Endodermal cell (in vitro differentiated cells): ENCODE results near the gene METTL27. TPM values are rescaled to one million over a fixed set of nuclear protein-coding genes. Genes with fewer than 3 reads are reported as not detected.
A peak's percentile ranks its signal among the peaks of the same experiment; 100 is the strongest.

ENCODE experiments used
- DNase-seq: peaks from one replicate; pipeline ENCODE4 v3.0.0-alpha.2; 2017
- H3K27ac ChIP-seq: 2 replicates; pipeline ENCODE4 v1.5.1; 2013; ENCODE audit warnings: mild to moderate bottlenecking, low read depth, low read length, moderate library complexity
- H3K27me3 ChIP-seq: 2 replicates; pipeline ENCODE4 v1.6.1; 2013; ENCODE audit warnings: mild to moderate bottlenecking, low read length, moderate library complexity; ENCODE audit not compliant: insufficient read depth, control insufficient read depth, poor library complexity, severe bottlenecking
- H3K36me3 ChIP-seq: 2 replicates; pipeline ENCODE4 v1.7.0; 2013; ENCODE audit warnings: mild to moderate bottlenecking, low read length, moderate library complexity; ENCODE audit not compliant: control insufficient read depth, insufficient read depth
- H3K4me1 ChIP-seq: one replicate; pipeline ENCODE4 v1.7.0; 2013; ENCODE audit warnings: low read length; ENCODE audit not compliant: control insufficient read depth, insufficient read depth
- H3K4me3 ChIP-seq: 2 replicates; pipeline ENCODE4 v1.5.1; 2013; ENCODE audit warnings: mild to moderate bottlenecking, low read length, moderate library complexity
- H3K9ac ChIP-seq: 2 replicates; pipeline ENCODE4 v1.6.1; 2013; ENCODE audit warnings: mild to moderate bottlenecking, low read length, moderate library complexity; ENCODE audit not compliant: poor library complexity, severe bottlenecking; ENCODE audit errors: extremely low read depth
- H3K9me3 ChIP-seq: 2 replicates; pipeline ENCODE4 v1.6.1; 2013; ENCODE audit warnings: mild to moderate bottlenecking, low read length, moderate library complexity; ENCODE audit not compliant: control insufficient read depth
- H3K27ac Mint-ChIP-seq: 2 replicates; pipeline ENCODE4 v1.8.0; 2020; ENCODE audit warnings: mixed read lengths
- H3K27me3 Mint-ChIP-seq: 2 replicates; pipeline ENCODE4 v1.8.0; 2021; ENCODE audit warnings: mild to moderate bottlenecking, mixed read lengths; ENCODE audit not compliant: insufficient read depth
- H3K36me3 Mint-ChIP-seq: 2 replicates; pipeline ENCODE4 v1.8.0; 2020; ENCODE audit warnings: low read depth, mixed read lengths
- H3K4me1 Mint-ChIP-seq: 2 replicates; pipeline ENCODE4 v1.8.0; 2020; ENCODE audit warnings: mixed read lengths
- H3K4me3 Mint-ChIP-seq: 2 replicates; pipeline ENCODE4 v1.8.0; 2020; ENCODE audit warnings: mild to moderate bottlenecking, moderate library complexity, mixed read lengths
- H3K9me3 Mint-ChIP-seq: 2 replicates; pipeline ENCODE4 v1.8.0; 2020; ENCODE audit warnings: mild to moderate bottlenecking, mixed read lengths
- CTCF ChIP-seq: fragments of 200-600 bp; sonication (generic); conservative IDR thresholded peaks from 2 replicates; pipeline ENCODE4 v1.5.0; 2021; ENCODE audit warnings: antibody characterized with exemption, mild to moderate bottlenecking
- WGBS, 2 experiments: methylation state at CpG; one replicate each; pipeline versions ENCODE4 v1.1.5 to v1.1.7; 2013; ENCODE audit warnings: missing lambda C conversion rate in 2 of 2, mixed read lengths in 1 of 2; ENCODE audit not compliant: insufficient coverage in 1 of 2, insufficient read length in 1 of 2; 5-methylcytosine and 5-hydroxymethylcytosine counted together
- total RNA-seq, 2 donors: library from RNA; stranded (reverse); fragmentation: NEBNext Ultra II Directional in 1 of 2; extraction: Animal tissue kit (Norgen Biotek cat#: 25700) in 1 of 2; gene quantifications; 2 replicates in 1 of 2; 3 replicates in 1 of 2; pipeline ENCODE4 v1.2.1, GENCODE V29; 2021

Gene METTL27
- total RNA-seq, 2 donors from 2014 or later, result 20.9 to 22.2 TPM

GRCh38 chr7:73831584-73831833 lies 10.8 kb downstream of the METTL27 start:
- peak overlapping the region; percentile 39 for H3K4me3 Mint-ChIP-seq
- peaks cover 8% of the 10 kb centered on the region for H3K36me3 Mint-ChIP-seq
- peaks cover 3% of the 10 kb centered on the region for H3K4me1 ChIP-seq
- no peaks in the 10 kb centered on the region for H3K9me3 ChIP-seq
- 88 to 97% methylated on average over 5 to 16 of the region's 16 CpGs for WGBS, 2 experiments
- H3K36me3 ChIP-seq, result no peaks in the 10 kb centered on the region
- peak overlapping the region; percentile 95 for H3K27ac Mint-ChIP-seq
- no peak overlapping the region for H3K4me3 ChIP-seq
- TF ChIP-seq CTCF, result no peak
- peaks cover 54% of the 10 kb centered on the region for H3K4me1 Mint-ChIP-seq
- H3K27me3 Mint-ChIP-seq, result no peaks in the 10 kb centered on the region
- H3K9ac ChIP-seq, result no peak overlapping the region
- no peak overlapping the region for H3K27ac ChIP-seq
- no peak for DNase-seq
- H3K9me3 Mint-ChIP-seq, result peaks cover 16% of the 10 kb centered on the region
- no peaks in the 10 kb centered on the region for H3K27me3 ChIP-seq

GRCh38 chr7:73830681-73831583 lies 11.4 kb downstream of the METTL27 start, which contains the start of gene CLDN4:
TSS of gene CLDN4 (plus strand) at chr7:73830996. CDS start at chr7:73831202, 206 bp downstream.
- no peaks in the 10 kb centered on the region for H3K36me3 ChIP-seq
- WGBS, 2 experiments, result 88 to 90% methylated on average over 31 to 42 of the region's 42 CpGs
- H3K27me3 ChIP-seq, result no peaks in the 10 kb centered on the region
- H3K36me3 Mint-ChIP-seq, result peaks cover 8% of the 10 kb centered on the region
- peaks cover 3% of the 10 kb centered on the region for H3K4me1 ChIP-seq
- H3K9me3 ChIP-seq, result no peaks in the 10 kb centered on the region
- no peak within 1 kb of the TSS for H3K9ac ChIP-seq
- peaks cover 54% of the 10 kb centered on the region for H3K4me1 Mint-ChIP-seq
- peak within 1 kb of the TSS; percentile 39 for H3K4me3 Mint-ChIP-seq
- no peak within 1 kb of the TSS for H3K4me3 ChIP-seq
- peaks cover 16% of the 10 kb centered on the region for H3K9me3 Mint-ChIP-seq
- H3K27me3 Mint-ChIP-seq, result peaks cover 2% of the 10 kb centered on the region
- peak; percentile 94 for DNase-seq
- peak within 1 kb of the TSS; percentile 95 for H3K27ac Mint-ChIP-seq
- no peak for TF ChIP-seq CTCF
- no peak within 1 kb of the TSS for H3K27ac ChIP-seq

GRCh38 chr7:73829921-73830680 lies 12.2 kb downstream of the METTL27 start:
- peaks cover 5% of the 10 kb centered on the region for H3K27me3 Mint-ChIP-seq
- peaks cover 16% of the 10 kb centered on the region for H3K9me3 Mint-ChIP-seq
- H3K4me3 Mint-ChIP-seq, result no peak overlapping the region
- TF ChIP-seq CTCF, result peak; percentile 34
- Histone ChIP-seq H3K4me1 (peaks cover 3% of the 10 kb centered on the region), H3K27me3 (no peaks in the 10 kb centered on the region), H3K4me3 (no peak overlapping the region), H3K27ac (no peak overlapping the region), H3K9ac (no peak overlapping the region), H3K36me3 (no peaks in the 10 kb centered on the region), H3K9me3 (no peaks in the 10 kb centered on the region)
- peak overlapping the region; percentile 95 for H3K27ac Mint-ChIP-seq
- DNase-seq, result no peak
- WGBS, 2 experiments, result 85 to 86% methylated on average over 6 to 13 of the region's 13 CpGs
- H3K36me3 Mint-ChIP-seq, result peaks cover 8% of the 10 kb centered on the region
- peaks cover 54% of the 10 kb centered on the region for H3K4me1 Mint-ChIP-seq
